ENCODE results near the gene RNF213. TPM values are rescaled to one million over a fixed set of nuclear protein-coding genes. Genes with fewer than 3 reads are reported as not detected.
A peak's percentile ranks its signal among the peaks of the same experiment; 100 is the strongest.

The RNF213 gene
- total RNA-seq, 4 donors from 2014 or later, result 113 to 174 (median 159) TPM

GRCh38 chr17:80261159-80261894 lies 675 bp downstream of the RNF213 start:
- in situ Hi-C loops (cut with MboI; ENCODE audit: low pct_ligation_motif_present in 1 of 4, low pct_unique_long_range_greater_than_20kb in 1 of 4, low sequenced_read_pairs in 3 of 4) (no loop called here), intact Hi-C loops (cut with DNase I; ENCODE audit: low total_unique reads) (no loop called here)
- 10% methylated on average over 29 of the region's 45 CpGs; no CpG with 5 or more reads in 1 of the 2 donors for WGBS, 2 donors (ENCODE audit: low coverage in 1 of 2)
- Histone ChIP-seq H3K27me3 (no peaks in the 10 kb centered on the region), H3K9me3 (no peaks in the 10 kb centered on the region), H3K27ac (peak overlapping the region; percentile 99 to 100 (median 100)), H3K36me3 (no peaks in the 10 kb centered on the region), H3K4me1 (peaks cover 15 to 69% (median 41%) of the 10 kb centered on the region in 4 donors), H3K4me3 (peak overlapping the region; percentile 72 to 99 (median 97))
- TF ChIP-seq POLR2A (IDR thresholded peaks at IDR 0.05) (peak; percentile 16), CTCF (IDR thresholded peaks at IDR 0.05) (no peak), POLR2AphosphoS5 (IDR thresholded peaks at IDR 0.05) (peak in 1 of 3 donors; percentile 18)
- peak; percentile 62 for DNase-seq

GRCh38 chr17:80261895-80262279 lies 1.2 kb downstream of the RNF213 start:
- Histone ChIP-seq H3K9me3 (no peaks in the 10 kb centered on the region), H3K36me3 (no peaks in the 10 kb centered on the region), H3K27ac (peak overlapping the region; percentile 99 to 100 (median 100)), H3K27me3 (no peaks in the 10 kb centered on the region), H3K4me3 (peak overlapping the region in 3 of 4 donors; percentile 72 to 99 (median 96)), H3K4me1 (peaks cover 15 to 67% (median 41%) of the 10 kb centered on the region in 4 donors)
- in situ Hi-C loops (cut with MboI; ENCODE audit: low pct_ligation_motif_present in 1 of 4, low pct_unique_long_range_greater_than_20kb in 1 of 4, low sequenced_read_pairs in 3 of 4), result no loop called here
- DNase-seq, result no peak
- TF ChIP-seq EP300 (IDR thresholded peaks at IDR 0.05; ENCODE audit: low read depth) (no peak), POLR2A (IDR thresholded peaks at IDR 0.05) (no peak), POLR2AphosphoS5 (IDR thresholded peaks at IDR 0.05) (no peak), CTCF (IDR thresholded peaks at IDR 0.05) (no peak)
- 53 to 55% methylated on average over 4 to 8 of the region's 8 CpGs for WGBS, 2 donors (ENCODE audit: low coverage in 1 of 2)
- intact Hi-C loops (cut with DNase I; ENCODE audit: low total_unique reads), result no loop called here

- no peaks in the 10 kb centered on the region for H3K9me3 ChIP-seq
- intact Hi-C loops (cut with DNase I; ENCODE audit: low total_unique reads), result no loop called here
- H3K4me3 ChIP-seq, result peak overlapping the region in 1 of 4 donors; percentile 96
- no peak for DNase-seq
- in situ Hi-C loops (cut with MboI; ENCODE audit: low pct_ligation_motif_present in 1 of 4, low pct_unique_long_range_greater_than_20kb in 1 of 4, low sequenced_read_pairs in 3 of 4), result no loop called here
- no peaks in the 10 kb centered on the region for H3K27me3 ChIP-seq
- H3K36me3 ChIP-seq, result no peaks in the 10 kb centered on the region
- H3K4me1 ChIP-seq, result peaks cover 15 to 63% (median 41%) of the 10 kb centered on the region in 4 donors
- peak overlapping the region; percentile 99 to 100 (median 100) for H3K27ac ChIP-seq
- TF ChIP-seq POLR2AphosphoS5 (IDR thresholded peaks at IDR 0.05), result no peak
- TF ChIP-seq EP300 (IDR thresholded peaks at IDR 0.05; ENCODE audit: low read depth), result no peak
- 64 to 76% methylated on average over 3 of the region's 3 CpGs for WGBS, 2 donors (ENCODE audit: low coverage in 1 of 2)
Measured at GRCh38 chr17:80262291-80262690, 1.6 kb downstream of the RNF213 start.

GRCh38 chr17:80262775-80263244 lies 2.2 kb downstream of the RNF213 start:
- peaks cover 15 to 58% (median 38%) of the 10 kb centered on the region in 4 donors for H3K4me1 ChIP-seq
- intact Hi-C loops (cut with DNase I; ENCODE audit: low total_unique reads) (no loop called here), in situ Hi-C loops (cut with MboI; ENCODE audit: low pct_ligation_motif_present in 1 of 4, low pct_unique_long_range_greater_than_20kb in 1 of 4, low sequenced_read_pairs in 3 of 4) (no loop called here)
- H3K36me3 ChIP-seq, result no peaks in the 10 kb centered on the region
- H3K4me3 ChIP-seq, result peak overlapping the region in 2 of 4 donors; percentile 32 to 50
- no peaks in the 10 kb centered on the region for H3K9me3 ChIP-seq
- H3K27me3 ChIP-seq, result no peaks in the 10 kb centered on the region
- H3K27ac ChIP-seq, result peak overlapping the region; percentile 99 to 100 (median 100)
- WGBS, 2 donors (ENCODE audit: low coverage in 1 of 2), result 76% methylated on average over 7 of the region's 8 CpGs; no CpG with 5 or more reads in 1 of the 2 donors
- TF ChIP-seq CTCF (IDR thresholded peaks at IDR 0.05), result no peak
- TF ChIP-seq POLR2AphosphoS5 (IDR thresholded peaks at IDR 0.05), result no peak
- TF ChIP-seq POLR2A (IDR thresholded peaks at IDR 0.05), result no peak
- no peak for TF ChIP-seq EP300 (IDR thresholded peaks at IDR 0.05; ENCODE audit: low read depth)
- no peak for DNase-seq
